Activated CD4-positive, alpha-beta T cell treated with anti-CD3 and anti-CD28 coated beads, Interleukin-2, amount 10 ng/mL, durations not matched to agents 24 days and 14 days (primary cell): ENCODE results near the gene GALNS. TPM values are rescaled to one million over a fixed set of nuclear protein-coding genes. Genes with fewer than 3 reads are reported as not detected.

Experiments used
- DNase-seq: peaks from one replicate; pipeline ENCODE4 v3.0.0; 2022
- H3K27ac Mint-ChIP-seq: one replicate; pipeline ENCODE4 v1.8.0; 2022; ENCODE audit warnings: mild to moderate bottlenecking, mixed read lengths
- H3K27me3 Mint-ChIP-seq: one replicate; pipeline ENCODE4 v1.8.0; 2022; ENCODE audit warnings: mixed read lengths
- H3K36me3 Mint-ChIP-seq: one replicate; pipeline ENCODE4 v1.8.0; 2022; ENCODE audit warnings: low read depth, mild to moderate bottlenecking, mixed read lengths
- H3K4me1 Mint-ChIP-seq: one replicate; pipeline ENCODE4 v1.8.0; 2021; ENCODE audit warnings: mixed read lengths
- H3K4me3 Mint-ChIP-seq: one replicate; pipeline ENCODE4 v1.8.0; 2022; ENCODE audit warnings: mild to moderate bottlenecking, moderate library complexity, mixed read lengths
- H3K9me3 Mint-ChIP-seq: one replicate; pipeline ENCODE4 v1.8.0; 2021; ENCODE audit warnings: mixed read lengths
- intact Hi-C: fragments of 100-400 bp; cut with micrococcal nuclease; formaldehyde crosslinking; loops from one replicate; pipeline ENCODE4 v1.15.1; 2023
- total RNA-seq: library from RNA; stranded (reverse); gene quantifications from 2 replicates; pipeline ENCODE4 v1.2.3, GENCODE V29; 2022

The GALNS gene
- total RNA-seq, 1 donor from 2014 or later = 23.2 TPM

DNA sequence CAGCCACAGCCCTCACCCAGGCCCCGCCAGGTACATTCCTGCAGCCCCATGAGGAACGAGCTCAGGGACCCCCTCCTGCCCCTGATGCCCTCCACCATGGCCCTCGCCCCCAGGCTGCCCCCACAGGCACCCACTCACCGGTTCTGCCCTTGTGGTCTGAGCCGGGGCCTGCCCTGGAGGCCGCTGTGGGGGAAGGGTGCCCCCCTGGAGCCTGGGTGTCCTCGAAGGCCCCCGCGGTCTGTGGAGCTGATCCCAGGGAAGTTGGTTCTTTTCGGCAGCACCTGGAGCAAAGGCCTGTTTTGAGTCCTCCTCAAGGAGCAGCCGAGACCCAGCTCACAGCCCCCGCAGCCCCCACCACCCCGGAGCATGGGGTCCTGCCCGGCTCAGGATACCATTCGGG, 7.4 kb upstream of the GALNS start:
- Mint-ChIP-seq H3K27me3 (no peaks in the 10 kb centered on the region), H3K27ac (no peak overlapping the region), H3K36me3 (peaks cover 10% of the 10 kb centered on the region), H3K4me1 (no peaks in the 10 kb centered on the region), H3K9me3 (no peaks in the 10 kb centered on the region), H3K4me3 (no peak overlapping the region)
- intact Hi-C loops = no loop called here
- no peak for DNase-seq

DNA sequence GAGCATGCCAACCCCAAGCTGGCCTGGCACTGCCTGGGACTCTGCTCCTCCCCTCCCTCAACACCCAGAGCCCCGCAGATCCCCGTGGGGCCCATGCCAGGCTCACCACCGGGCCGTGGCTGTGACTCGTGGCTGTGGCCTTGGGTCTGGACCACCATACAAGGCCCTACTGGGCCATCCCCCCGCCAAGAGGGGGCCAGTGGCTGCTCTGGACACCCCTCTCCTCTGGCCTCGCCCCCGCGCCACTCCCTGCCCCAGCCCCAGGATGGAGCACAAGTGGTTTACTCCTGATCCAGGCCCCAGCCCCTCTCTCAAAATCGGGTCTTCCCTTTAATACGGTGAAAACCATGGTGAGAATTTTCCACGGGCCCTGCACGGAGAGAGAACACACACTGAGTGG, 6.7 kb upstream of the GALNS start:
- Mint-ChIP-seq H3K4me3 (no peak overlapping the region), H3K27me3 (no peaks in the 10 kb centered on the region), H3K9me3 (no peaks in the 10 kb centered on the region), H3K4me1 (peaks cover 2% of the 10 kb centered on the region), H3K36me3 (peaks cover 12% of the 10 kb centered on the region), H3K27ac (no peak overlapping the region)
- intact Hi-C loops = no loop called here
- no peak for DNase-seq

DNA sequence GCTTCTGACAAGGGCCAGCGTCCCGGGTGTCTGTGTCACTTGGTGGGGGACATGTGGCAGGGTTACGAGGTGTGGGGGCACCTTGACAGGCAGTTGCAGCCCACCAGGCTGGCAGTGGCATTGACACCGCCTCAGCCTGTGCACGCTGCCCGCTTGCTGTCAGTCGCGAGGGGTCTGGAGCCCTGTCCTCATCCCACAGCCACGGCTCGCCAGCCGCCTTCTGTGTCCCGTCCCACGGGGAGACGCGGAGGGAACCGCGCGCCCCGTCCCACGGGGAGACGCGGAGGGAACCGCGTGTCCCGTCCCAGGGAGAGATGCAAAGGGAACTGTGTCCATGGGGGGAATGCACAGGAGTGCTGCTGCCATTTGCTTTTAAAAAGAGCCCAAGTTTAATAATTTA, 6.2 kb upstream of the GALNS start:
- H3K27me3 Mint-ChIP-seq = no peaks in the 10 kb centered on the region
- no peak overlapping the region for H3K4me3 Mint-ChIP-seq
- H3K27ac Mint-ChIP-seq = no peak overlapping the region
- H3K36me3 Mint-ChIP-seq = peaks cover 14% of the 10 kb centered on the region
- DNase-seq = no peak
- intact Hi-C loops = no loop called here
- no peaks in the 10 kb centered on the region for H3K9me3 Mint-ChIP-seq
- H3K4me1 Mint-ChIP-seq = peaks cover 6% of the 10 kb centered on the region

DNA sequence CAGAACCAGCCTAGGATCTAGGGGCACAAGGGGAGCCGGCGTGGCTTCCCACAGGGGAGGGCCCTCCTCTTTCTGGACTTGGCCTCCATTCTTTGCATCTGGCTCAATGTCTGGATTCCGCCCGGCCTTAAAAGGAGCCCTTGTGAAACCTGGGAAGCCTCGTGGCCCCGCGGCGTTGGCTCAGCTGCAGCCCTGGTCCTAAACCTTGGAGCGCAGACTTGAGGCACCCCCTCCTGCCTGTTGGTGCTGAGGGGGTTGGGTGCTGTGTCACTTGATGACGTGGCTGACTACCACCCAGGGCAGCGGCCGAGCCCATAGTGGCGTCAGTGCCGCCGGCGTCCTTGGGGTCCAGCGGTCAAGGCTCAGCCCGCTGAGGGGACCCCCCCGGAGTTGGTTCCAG, 4.6 kb upstream of the GALNS start:
- no peak overlapping the region for H3K27ac Mint-ChIP-seq
- H3K9me3 Mint-ChIP-seq = no peaks in the 10 kb centered on the region
- H3K27me3 Mint-ChIP-seq = no peaks in the 10 kb centered on the region
- no peak for DNase-seq
- peaks cover 19% of the 10 kb centered on the region for H3K36me3 Mint-ChIP-seq
- peaks cover 10% of the 10 kb centered on the region for H3K4me1 Mint-ChIP-seq
- H3K4me3 Mint-ChIP-seq = no peak overlapping the region
- intact Hi-C loops = no loop called here

DNA sequence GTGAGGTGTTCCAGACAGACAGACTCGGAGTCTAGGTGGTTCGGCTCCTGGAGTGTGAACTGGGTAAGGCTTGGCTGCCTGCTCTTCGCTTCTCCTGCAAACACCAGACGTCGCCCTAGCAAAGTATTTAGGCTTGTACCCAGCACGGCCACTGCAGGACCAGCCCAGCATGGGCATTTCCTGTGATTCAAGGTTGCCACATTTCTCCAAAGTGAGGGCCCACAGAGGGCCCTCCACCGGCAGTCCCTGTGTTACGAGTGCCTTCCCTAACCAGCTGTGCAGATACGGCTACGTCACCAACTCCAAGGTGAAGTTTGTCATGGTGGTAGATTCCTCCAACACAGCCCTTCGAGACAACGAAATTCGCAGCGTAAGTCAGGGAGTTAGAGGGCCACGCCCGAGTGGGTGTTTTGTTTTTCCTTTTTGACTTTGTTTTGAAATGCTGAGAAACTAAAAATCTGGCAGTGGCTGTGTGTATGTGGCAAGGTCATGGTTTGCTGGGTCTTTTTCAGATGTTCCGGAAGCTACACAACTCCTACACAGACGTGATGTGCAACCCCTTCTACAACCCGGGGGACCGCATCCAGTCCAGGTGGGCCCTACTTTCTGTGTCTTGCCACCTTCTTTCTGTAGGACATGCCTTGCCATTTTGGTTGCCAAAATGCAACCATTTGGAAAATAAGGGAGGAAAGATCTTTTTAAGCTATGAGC, 2.8 kb upstream of the GALNS start:
- Mint-ChIP-seq H3K27ac (no peak overlapping the region), H3K4me3 (peak overlapping the region; percentile 26), H3K9me3 (no peaks in the 10 kb centered on the region), H3K36me3 (peaks cover 22% of the 10 kb centered on the region), H3K27me3 (no peaks in the 10 kb centered on the region), H3K4me1 (peaks cover 17% of the 10 kb centered on the region)
- DNase-seq = no peak
- intact Hi-C loops = no loop called here

DNA sequence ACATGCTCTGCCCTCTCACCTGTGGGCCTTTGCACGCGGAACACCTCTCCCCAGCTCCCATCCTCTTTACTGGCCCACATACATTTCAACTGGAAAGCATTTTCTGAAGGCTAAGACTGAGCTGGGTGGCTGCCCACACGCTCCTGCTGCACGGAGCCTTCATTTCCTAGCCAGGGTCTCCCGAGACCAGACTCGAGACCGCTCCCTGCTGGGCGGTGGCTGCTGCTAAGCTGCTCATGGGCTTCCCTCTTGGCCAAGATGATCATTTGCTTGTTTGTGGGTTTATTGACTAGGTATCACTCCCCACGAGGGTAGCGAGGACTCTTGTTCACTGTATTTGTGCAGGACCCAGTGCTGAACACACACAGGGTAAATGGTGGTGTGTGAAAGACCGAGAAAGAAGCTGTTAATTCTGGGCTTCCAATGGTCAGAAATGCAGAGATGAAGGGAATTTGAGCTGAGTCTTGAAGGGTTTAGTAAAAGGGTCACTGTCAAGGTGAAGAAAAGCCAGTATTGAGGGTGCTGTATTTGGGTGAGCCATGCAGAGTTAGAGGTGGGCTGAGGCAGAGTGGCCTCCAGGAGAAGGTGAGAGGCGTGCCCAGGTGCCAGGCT, 1.1 kb upstream of the GALNS start:
- peaks cover 17% of the 10 kb centered on the region for H3K4me1 Mint-ChIP-seq
- intact Hi-C loops = loop anchor here (1.0 kb wide), 3 partner anchors 42 to 358 kb away; no protein-coding TSS in a partner anchor
- H3K36me3 Mint-ChIP-seq = peaks cover 22% of the 10 kb centered on the region
- peak overlapping the region; percentile 99 for H3K4me3 Mint-ChIP-seq
- H3K9me3 Mint-ChIP-seq = no peaks in the 10 kb centered on the region
- peak; percentile 92 for DNase-seq
- H3K27me3 Mint-ChIP-seq = no peaks in the 10 kb centered on the region
- peak overlapping the region; percentile 94 for H3K27ac Mint-ChIP-seq

DNA sequence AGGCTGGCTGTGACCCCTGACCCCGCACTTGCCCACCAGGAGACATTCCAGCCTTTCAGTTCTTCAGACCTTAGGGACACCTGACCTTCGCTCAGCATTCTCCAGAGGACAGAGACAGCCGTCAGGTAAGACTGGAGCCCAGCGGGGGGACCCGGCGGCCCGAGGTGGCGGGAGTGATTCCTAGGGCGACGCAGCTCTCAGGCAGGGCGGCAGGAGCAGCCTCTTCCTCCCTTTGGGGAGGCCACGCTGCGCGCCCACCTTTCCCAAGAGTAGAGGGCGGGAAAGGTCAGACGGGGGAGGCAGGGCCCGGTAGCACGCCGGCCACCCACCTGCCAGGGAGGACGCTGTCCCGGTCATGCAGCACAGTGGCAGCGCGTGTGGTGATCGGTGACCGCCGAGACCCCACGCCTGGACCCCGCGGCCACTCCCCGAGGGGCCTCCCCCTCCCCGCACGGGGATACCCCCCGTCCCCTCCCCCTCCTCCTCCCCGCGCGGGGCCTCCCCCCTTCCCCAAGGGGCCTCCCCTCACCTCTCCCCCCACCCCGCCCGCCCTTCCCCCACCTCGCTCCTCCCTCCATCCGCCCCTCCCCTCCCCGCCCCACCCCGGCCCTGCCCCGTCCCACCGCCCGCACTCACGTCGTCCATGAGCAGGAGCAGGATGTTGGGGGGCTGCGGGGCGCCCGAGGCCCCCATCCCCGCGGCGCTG, 472 bp downstream of the GALNS start:
- DNase-seq = peak; percentile 67
- peak overlapping the region; percentile 99 for H3K4me3 Mint-ChIP-seq
- H3K36me3 Mint-ChIP-seq = peaks cover 22% of the 10 kb centered on the region
- H3K27me3 Mint-ChIP-seq = no peaks in the 10 kb centered on the region
- no peak overlapping the region for H3K27ac Mint-ChIP-seq
- H3K9me3 Mint-ChIP-seq = no peaks in the 10 kb centered on the region
- peaks cover 19% of the 10 kb centered on the region for H3K4me1 Mint-ChIP-seq
- intact Hi-C loops = loop anchor here (1.0 kb wide), 1 partner anchor 74 kb away; no protein-coding TSS in a partner anchor

DNA sequence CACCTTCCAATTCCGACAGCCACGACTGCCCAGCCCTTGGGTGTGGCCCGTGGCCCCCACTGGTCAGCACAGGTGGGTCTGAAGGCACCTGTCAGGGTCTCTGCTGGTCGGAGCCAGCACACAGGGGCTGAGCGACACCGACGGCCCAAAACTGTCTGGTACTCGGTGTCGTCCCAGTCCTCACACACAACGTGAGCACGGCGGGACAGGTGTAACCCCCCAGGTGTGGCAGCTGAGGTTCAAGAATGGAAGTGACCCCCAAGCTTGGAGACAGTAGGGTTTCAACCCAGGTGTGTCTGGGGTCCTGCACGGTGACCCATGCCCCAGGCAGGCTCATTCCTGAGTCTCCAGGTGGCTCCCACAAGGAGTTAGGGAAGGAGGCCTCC, 1.0 kb downstream of the GALNS start:
- Mint-ChIP-seq H3K4me1 (peaks cover 19% of the 10 kb centered on the region), H3K27ac (no peak overlapping the region), H3K9me3 (no peaks in the 10 kb centered on the region), H3K4me3 (peak overlapping the region; percentile 76), H3K36me3 (peaks cover 18% of the 10 kb centered on the region), H3K27me3 (no peaks in the 10 kb centered on the region)
- DNase-seq = no peak
- intact Hi-C loops = loop anchor here (1.0 kb wide), 1 partner anchor 73 kb away; no protein-coding TSS in a partner anchor

DNA sequence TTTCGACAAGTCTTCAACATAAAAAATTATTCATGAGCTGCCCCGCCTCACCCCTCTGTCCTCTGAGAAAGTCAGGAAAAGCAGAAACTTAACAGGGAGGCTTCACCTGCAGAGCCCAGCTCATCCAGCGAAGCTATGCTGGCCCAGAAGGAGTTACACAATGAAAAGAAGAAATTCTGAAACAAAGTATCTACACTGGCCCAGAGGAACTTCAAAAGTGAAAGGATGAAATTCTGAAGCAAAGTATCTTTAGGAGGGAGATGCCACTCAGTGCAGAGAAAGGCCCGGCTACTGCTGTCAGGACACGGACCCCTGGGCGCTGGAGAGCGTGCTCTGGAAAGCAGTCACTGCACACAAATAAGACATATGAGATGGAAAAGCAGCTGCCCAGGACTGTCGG, 1.6 kb downstream of the GALNS start:
- Mint-ChIP-seq H3K9me3 (no peaks in the 10 kb centered on the region), H3K36me3 (peaks cover 18% of the 10 kb centered on the region), H3K27me3 (no peaks in the 10 kb centered on the region), H3K4me3 (peak overlapping the region; percentile 72), H3K27ac (peak overlapping the region; percentile 30), H3K4me1 (peaks cover 19% of the 10 kb centered on the region)
- intact Hi-C loops = no loop called here
- no peak for DNase-seq

DNA sequence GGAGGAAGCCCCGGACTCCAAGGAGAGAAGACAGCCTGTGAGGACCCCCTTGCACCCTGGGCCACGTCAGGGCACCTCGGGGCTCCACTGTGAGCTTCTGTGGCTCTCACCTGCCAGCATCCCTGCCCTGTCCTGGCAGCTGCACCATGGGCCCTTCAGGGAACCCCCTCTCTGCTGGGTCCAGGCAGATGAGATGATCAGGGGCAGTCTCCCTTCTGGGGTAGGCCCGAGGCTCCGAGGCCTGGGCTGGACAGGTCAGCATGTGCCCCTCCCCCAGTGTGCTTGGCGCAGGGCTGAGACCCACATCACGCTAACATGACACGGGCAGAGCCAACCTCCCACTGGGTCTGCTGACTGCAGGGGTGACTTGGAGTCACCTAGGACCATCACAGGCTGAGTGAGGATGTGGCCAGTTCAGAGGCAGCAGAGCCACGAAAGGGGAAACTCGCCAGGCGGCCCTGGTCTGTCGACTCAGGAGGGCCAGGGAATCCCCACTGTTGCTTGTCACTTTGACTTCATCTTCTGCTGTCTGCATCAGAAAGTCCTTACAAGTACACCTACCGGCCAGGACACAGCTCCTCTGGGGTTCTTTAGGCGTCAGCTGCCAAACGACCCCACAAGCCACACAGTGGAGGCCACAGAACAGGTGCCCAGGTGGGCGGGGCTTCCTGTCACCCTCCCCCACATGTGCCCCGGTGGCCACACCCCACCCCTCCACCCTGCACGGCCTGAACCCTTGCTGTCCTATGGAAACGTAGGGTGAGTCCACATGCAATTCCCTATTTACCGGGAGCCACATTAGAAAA, 2.2 kb downstream of the GALNS start:
- Mint-ChIP-seq H3K4me1 (peaks cover 19% of the 10 kb centered on the region), H3K27ac (no peak overlapping the region), H3K36me3 (peaks cover 12% of the 10 kb centered on the region), H3K27me3 (no peaks in the 10 kb centered on the region), H3K4me3 (peak overlapping the region; percentile 72), H3K9me3 (no peaks in the 10 kb centered on the region)
- peak; percentile 65 for DNase-seq
- intact Hi-C loops = no loop called here

DNA sequence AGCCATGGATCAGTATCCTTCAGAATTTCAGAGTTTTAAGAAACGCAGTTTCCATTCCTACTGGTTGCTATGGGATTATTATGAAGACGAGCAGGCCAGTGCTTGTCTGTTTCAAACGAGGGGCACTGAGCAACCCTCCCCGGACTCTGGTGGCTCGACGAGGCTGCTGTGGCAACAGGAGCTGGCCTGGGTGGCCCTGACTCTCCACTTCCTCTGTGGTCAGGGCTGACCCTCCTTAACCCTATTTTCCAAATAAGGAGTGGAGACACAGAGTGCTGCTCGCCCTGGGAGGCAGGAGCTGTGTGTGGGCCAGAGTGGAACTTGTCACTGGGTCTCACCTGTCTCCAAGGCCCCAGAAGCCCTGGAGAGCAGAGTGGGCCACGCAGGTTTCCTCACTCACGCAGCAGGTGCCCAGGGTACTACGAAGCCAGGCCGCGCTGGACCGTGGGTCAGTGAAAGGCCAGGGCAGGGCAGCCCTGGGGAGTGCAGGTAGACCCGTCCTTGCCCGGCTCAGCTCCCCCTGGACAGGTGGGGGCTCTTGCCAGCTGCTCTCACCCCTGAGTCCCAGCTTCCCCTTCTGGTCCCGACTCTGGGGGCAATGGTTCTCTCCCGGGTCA, 3.3 kb downstream of the GALNS start:
- intact Hi-C loops = no loop called here
- no peaks in the 10 kb centered on the region for H3K9me3 Mint-ChIP-seq

DNA sequence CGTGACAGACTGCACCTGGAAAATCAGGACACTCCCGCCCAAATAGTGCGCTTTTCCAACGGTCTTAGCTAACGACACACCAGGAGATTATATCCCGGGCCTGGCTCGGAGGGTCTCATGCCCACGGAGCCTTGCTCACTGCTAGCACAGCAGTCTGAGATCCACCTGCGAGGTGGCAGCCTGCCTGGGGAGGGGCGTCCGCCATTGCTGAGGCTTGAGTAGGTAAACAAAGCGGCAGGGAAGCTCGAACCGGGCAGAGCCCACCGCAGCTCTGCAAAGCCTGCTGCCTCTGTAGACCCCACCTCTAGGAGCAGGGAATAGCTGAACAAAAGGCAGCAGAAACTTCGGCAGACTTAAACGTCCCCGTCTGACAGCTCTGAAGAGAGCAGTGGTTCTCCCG, 5.1 kb downstream of the GALNS start:
- Mint-ChIP-seq H3K27ac (no peak overlapping the region), H3K27me3 (no peaks in the 10 kb centered on the region), H3K36me3 (peaks cover 3% of the 10 kb centered on the region), H3K4me3 (no peak overlapping the region), H3K9me3 (no peaks in the 10 kb centered on the region), H3K4me1 (peaks cover 8% of the 10 kb centered on the region)
- intact Hi-C loops = no loop called here
- no peak for DNase-seq

More for the DNA sequence above, 3.3 kb downstream of the GALNS start:
- Mint-ChIP-seq H3K4me3 (no peak overlapping the region), H3K36me3 (peaks cover 10% of the 10 kb centered on the region), H3K27me3 (no peaks in the 10 kb centered on the region), H3K27ac (no peak overlapping the region), H3K4me1 (peaks cover 17% of the 10 kb centered on the region)
- DNase-seq = no peak

DNA sequence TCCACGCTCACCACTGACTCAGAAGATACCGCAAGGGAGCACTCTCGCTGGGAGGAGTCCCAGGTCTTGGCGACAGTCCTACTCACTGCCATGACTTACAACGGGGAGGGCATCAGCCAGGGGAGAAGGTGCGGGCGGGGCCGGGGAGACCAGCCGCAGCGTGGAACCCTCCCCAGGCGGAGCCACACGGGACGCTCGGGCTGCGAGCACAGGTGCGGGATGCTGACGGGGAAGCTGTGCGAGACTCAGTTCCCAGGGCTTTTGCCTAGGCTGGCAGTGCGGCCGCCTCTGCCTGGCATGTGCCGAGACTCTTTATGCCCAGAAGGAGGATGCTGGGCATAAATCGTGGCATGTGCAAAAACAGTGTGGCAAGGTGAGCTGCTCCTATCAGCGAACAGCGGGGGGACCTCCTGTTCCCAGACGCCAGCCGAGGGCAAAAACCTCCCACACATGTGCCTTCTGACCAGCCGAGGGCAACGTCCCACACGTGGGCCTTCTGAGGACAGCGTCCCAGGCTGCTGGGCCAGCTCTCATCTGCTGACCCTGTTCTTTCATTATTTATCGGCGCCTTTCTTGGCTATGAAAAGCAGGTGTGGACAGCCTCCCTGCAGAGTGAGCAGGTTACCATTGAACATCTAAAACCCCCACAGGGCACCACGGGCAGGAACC, 6.1 kb downstream of the GALNS start:
- H3K4me1 Mint-ChIP-seq = peaks cover 8% of the 10 kb centered on the region
- no peaks in the 10 kb centered on the region for H3K27me3 Mint-ChIP-seq
- peaks cover 3% of the 10 kb centered on the region for H3K36me3 Mint-ChIP-seq
- no peaks in the 10 kb centered on the region for H3K9me3 Mint-ChIP-seq
- intact Hi-C loops = no loop called here
- DNase-seq = no peak
- no peak overlapping the region for H3K27ac Mint-ChIP-seq
- no peak overlapping the region for H3K4me3 Mint-ChIP-seq
